Panc1 (cell line): ENCODE measurements around the gene XKR7.

Experiments
- POLR2AphosphoS5 ChIP-seq: IDR thresholded peaks from 2 replicates; pipeline ENCODE4 v1.6.1; 2012; ENCODE audit warnings: mild to moderate bottlenecking, low read depth, low read length, moderate library complexity
- SIN3A ChIP-seq: IDR thresholded peaks from 2 replicates; pipeline ENCODE4 v1.6.1; 2012; ENCODE audit warnings: low read depth, mild to moderate bottlenecking, low read length, moderate library complexity, borderline replicate concordance; ENCODE audit not compliant: insufficient read depth
- TF ChIP-seq, protein P1 (sequence below): fragments of 450-650 bp; IDR thresholded peaks from 2 replicates; pipeline ENCODE4 v1.5.1; 2017; ENCODE audit warnings: mild to moderate bottlenecking
- TF ChIP-seq, protein P2 (sequence below), 2 experiments: IDR thresholded peaks; 2 replicates each; pipeline ENCODE4 v1.6.1; 2011 to 2012; ENCODE audit warnings: low read depth in 2 of 2, control low read depth in 1 of 2, low read length in 1 of 2, mild to moderate bottlenecking in 1 of 2, moderate library complexity in 1 of 2; ENCODE audit not compliant: insufficient read depth in 1 of 2

DNA sequence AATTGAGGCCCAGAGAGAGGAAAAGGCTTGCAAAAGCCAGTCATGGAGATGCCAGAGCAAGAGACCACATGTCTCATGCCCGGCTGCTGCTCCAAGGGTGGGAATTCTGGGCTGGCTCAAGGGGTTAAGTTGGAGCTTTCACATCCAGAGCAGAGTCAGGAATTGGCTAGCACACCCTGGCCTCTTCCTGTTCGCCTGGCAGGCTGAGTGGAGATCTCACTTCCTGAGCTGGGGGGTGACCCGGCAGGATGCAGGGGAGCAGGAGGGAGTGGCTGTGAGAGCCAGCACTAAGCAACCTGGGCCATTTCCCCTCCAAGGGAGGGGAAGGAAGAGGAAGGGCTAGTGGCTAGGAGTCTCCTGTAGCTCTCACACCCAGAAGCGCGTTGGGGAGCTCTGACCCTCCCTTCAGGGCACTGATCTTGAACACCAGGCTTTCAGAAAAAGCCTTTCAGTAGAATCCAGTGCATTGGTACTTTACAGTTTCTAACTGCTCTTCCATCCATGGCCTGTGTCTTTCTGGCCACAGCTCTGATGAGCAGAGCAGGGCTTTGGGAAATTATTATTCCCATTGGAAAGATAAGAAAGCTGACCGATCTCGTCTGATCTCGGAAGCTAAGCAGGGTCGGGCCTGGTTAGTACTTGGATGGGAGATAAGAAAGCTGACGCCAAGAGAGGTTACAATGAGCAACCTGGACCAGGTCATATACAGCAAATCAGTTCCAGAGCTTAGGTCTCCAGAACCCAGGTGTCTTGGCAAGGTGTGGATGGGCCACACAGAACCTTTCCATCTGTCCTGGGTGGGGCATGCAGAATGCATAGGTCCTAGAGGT lies 40.1 kb downstream of the XKR7 start:
- TF ChIP-seq, protein P1, sequence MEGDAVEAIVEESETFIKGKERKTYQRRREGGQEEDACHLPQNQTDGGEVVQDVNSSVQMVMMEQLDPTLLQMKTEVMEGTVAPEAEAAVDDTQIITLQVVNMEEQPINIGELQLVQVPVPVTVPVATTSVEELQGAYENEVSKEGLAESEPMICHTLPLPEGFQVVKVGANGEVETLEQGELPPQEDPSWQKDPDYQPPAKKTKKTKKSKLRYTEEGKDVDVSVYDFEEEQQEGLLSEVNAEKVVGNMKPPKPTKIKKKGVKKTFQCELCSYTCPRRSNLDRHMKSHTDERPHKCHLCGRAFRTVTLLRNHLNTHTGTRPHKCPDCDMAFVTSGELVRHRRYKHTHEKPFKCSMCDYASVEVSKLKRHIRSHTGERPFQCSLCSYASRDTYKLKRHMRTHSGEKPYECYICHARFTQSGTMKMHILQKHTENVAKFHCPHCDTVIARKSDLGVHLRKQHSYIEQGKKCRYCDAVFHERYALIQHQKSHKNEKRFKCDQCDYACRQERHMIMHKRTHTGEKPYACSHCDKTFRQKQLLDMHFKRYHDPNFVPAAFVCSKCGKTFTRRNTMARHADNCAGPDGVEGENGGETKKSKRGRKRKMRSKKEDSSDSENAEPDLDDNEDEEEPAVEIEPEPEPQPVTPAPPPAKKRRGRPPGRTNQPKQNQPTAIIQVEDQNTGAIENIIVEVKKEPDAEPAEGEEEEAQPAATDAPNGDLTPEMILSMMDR: no peak
- no peak for TF ChIP-seq POLR2AphosphoS5
- TF ChIP-seq, protein P2, sequence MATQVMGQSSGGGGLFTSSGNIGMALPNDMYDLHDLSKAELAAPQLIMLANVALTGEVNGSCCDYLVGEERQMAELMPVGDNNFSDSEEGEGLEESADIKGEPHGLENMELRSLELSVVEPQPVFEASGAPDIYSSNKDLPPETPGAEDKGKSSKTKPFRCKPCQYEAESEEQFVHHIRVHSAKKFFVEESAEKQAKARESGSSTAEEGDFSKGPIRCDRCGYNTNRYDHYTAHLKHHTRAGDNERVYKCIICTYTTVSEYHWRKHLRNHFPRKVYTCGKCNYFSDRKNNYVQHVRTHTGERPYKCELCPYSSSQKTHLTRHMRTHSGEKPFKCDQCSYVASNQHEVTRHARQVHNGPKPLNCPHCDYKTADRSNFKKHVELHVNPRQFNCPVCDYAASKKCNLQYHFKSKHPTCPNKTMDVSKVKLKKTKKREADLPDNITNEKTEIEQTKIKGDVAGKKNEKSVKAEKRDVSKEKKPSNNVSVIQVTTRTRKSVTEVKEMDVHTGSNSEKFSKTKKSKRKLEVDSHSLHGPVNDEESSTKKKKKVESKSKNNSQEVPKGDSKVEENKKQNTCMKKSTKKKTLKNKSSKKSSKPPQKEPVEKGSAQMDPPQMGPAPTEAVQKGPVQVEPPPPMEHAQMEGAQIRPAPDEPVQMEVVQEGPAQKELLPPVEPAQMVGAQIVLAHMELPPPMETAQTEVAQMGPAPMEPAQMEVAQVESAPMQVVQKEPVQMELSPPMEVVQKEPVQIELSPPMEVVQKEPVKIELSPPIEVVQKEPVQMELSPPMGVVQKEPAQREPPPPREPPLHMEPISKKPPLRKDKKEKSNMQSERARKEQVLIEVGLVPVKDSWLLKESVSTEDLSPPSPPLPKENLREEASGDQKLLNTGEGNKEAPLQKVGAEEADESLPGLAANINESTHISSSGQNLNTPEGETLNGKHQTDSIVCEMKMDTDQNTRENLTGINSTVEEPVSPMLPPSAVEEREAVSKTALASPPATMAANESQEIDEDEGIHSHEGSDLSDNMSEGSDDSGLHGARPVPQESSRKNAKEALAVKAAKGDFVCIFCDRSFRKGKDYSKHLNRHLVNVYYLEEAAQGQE (IDR thresholded peaks at IDR 0.05; ENCODE audit: insufficient read depth in 1 of 2, low read depth in 2 of 2, low read length in 1 of 2): no peak
- TF ChIP-seq SIN3A: no peak
